WERI-Rb-1 (cell line): Measurements from ENCODE around the gene NET1.

Source experiments
- DNase-seq: peaks from one replicate; pipeline ENCODE4 v3.0.0-alpha.2; 2020
- H3K27ac ChIP-seq: fragments of 250-450 bp; sonication (Bioruptor Pico); 2 replicates; pipeline ENCODE4 v1.5.1; 2020; ENCODE audit warnings: mild to moderate bottlenecking, moderate library complexity
- H3K27me3 ChIP-seq: fragments of 250-450 bp; sonication (Bioruptor Pico); 2 replicates; pipeline ENCODE4 v1.5.1; 2021; ENCODE audit warnings: mild to moderate bottlenecking, low read depth, moderate library complexity; ENCODE audit not compliant: insufficient read depth, severe bottlenecking
- H3K36me3 ChIP-seq: fragments of 250-450 bp; sonication (Bioruptor Pico); 2 replicates; pipeline ENCODE4 v1.5.1; 2020; ENCODE audit warnings: mild to moderate bottlenecking, moderate library complexity
- H3K4me3 ChIP-seq: 2 replicates; pipeline ENCODE4 v1.5.1; 2011; ENCODE audit warnings: low read depth, mild to moderate bottlenecking, control low read depth, low read length
- H3K9me3 ChIP-seq: fragments of 250-450 bp; sonication (Bioruptor Pico); 2 replicates; pipeline ENCODE4 v1.5.1; 2021; ENCODE audit warnings: mild to moderate bottlenecking, moderate library complexity; ENCODE audit not compliant: severe bottlenecking
- CTCF ChIP-seq: IDR thresholded peaks from 2 replicates; pipeline ENCODE4 v1.5.1; 2011; ENCODE audit warnings: low read depth, mild to moderate bottlenecking, control low read depth, inconsistent platforms, low read length

NET1 gene

GRCh38 chr10:5418584-5418983, 6.2 kb downstream of the NET1 start:
- Histone ChIP-seq H3K27ac (no peak overlapping the region), H3K27me3 (no peaks in the 10 kb centered on the region), H3K4me3 (no peak overlapping the region), H3K36me3 (no peaks in the 10 kb centered on the region), H3K9me3 (no peaks in the 10 kb centered on the region)
- TF ChIP-seq CTCF = no peak
- DNase-seq = no peak

- no peak for TF ChIP-seq CTCF
- Histone ChIP-seq H3K27ac (no peak overlapping the region), H3K27me3 (no peaks in the 10 kb centered on the region), H3K36me3 (no peaks in the 10 kb centered on the region), H3K4me3 (no peak overlapping the region), H3K9me3 (no peaks in the 10 kb centered on the region)
- no peak for DNase-seq
Observed at GRCh38 chr10:5419466-5420094, 7.2 kb downstream of the NET1 start.

GRCh38 chr10:5423771-5424170, 11.4 kb downstream of the NET1 start:
- Histone ChIP-seq H3K36me3 (no peaks in the 10 kb centered on the region), H3K9me3 (no peaks in the 10 kb centered on the region), H3K27ac (no peak overlapping the region), H3K4me3 (no peak overlapping the region), H3K27me3 (no peaks in the 10 kb centered on the region)
- no peak for DNase-seq
- no peak for TF ChIP-seq CTCF

GRCh38 chr10:5424751-5425150, 12.4 kb downstream of the NET1 start:
- DNase-seq = no peak
- Histone ChIP-seq H3K27ac (no peak overlapping the region), H3K9me3 (no peaks in the 10 kb centered on the region), H3K36me3 (no peaks in the 10 kb centered on the region), H3K4me3 (no peak overlapping the region), H3K27me3 (no peaks in the 10 kb centered on the region)
- TF ChIP-seq CTCF = no peak

- no peak for TF ChIP-seq CTCF
- no peak for DNase-seq
Observed at GRCh38 chr10:5428133-5428532, 15.8 kb downstream of the NET1 start.

GRCh38 chr10:5433182-5433581, 20.8 kb downstream of the NET1 start:
- Histone ChIP-seq H3K9me3 (no peaks in the 10 kb centered on the region), H3K36me3 (no peaks in the 10 kb centered on the region; the same call in 1 of the 2 replicates), H3K27ac (no peak overlapping the region), H3K27me3 (no peaks in the 10 kb centered on the region), H3K4me3 (no peak overlapping the region)
- TF ChIP-seq CTCF = no peak
- no peak for DNase-seq

More at GRCh38 chr10:5428133-5428532, 15.8 kb downstream of the NET1 start:
- Histone ChIP-seq H3K27ac (no peak overlapping the region), H3K27me3 (no peaks in the 10 kb centered on the region), H3K9me3 (no peaks in the 10 kb centered on the region), H3K36me3 (no peaks in the 10 kb centered on the region; the same call in 1 of the 2 replicates), H3K4me3 (no peak overlapping the region)
